T-helper 2 cell treated with Interferon-gamma antibody and Interleukin-4, amounts not matched to agents 5 μg/mL and 100 μg/mL, for 36 hours (primary cell): ENCODE measurements around the gene OR6B1.

ENCODE experiments used
- DNase-seq: peaks from one replicate; pipeline ENCODE4 v3.0.0; 2021; ENCODE audit warnings: low spot score
- H3K27ac Mint-ChIP-seq: one replicate; pipeline ENCODE4 v1.8.0; 2021; ENCODE audit warnings: mild to moderate bottlenecking, mixed read lengths
- H3K27me3 Mint-ChIP-seq: one replicate; pipeline ENCODE4 v1.8.0; 2021; ENCODE audit warnings: low read depth, mixed read lengths
- H3K36me3 Mint-ChIP-seq: one replicate; pipeline ENCODE4 v1.8.0; 2021; ENCODE audit warnings: low read depth, mixed read lengths
- H3K4me1 Mint-ChIP-seq: one replicate; pipeline ENCODE4 v1.8.0; 2021; ENCODE audit warnings: low read depth, mixed read lengths
- H3K4me3 Mint-ChIP-seq: one replicate; pipeline ENCODE4 v1.8.0; 2022; ENCODE audit warnings: mild to moderate bottlenecking, moderate library complexity, mixed read lengths
- H3K9me3 Mint-ChIP-seq: one replicate; pipeline ENCODE4 v1.8.0; 2021; ENCODE audit warnings: mixed read lengths

The OR6B1 gene

GRCh38 chr7:144018065-144018464, 17.9 kb downstream of the OR6B1 start:
- Mint-ChIP-seq H3K27me3 (peaks cover 4% of the 10 kb centered on the region), H3K4me1 (no peaks in the 10 kb centered on the region), H3K9me3 (no peaks in the 10 kb centered on the region), H3K27ac (no peak overlapping the region), H3K4me3 (no peak overlapping the region), H3K36me3 (no peaks in the 10 kb centered on the region)
- DNase-seq: no peak

GRCh38 chr7:144019457-144019856, 19.3 kb downstream of the OR6B1 start:
- no peaks in the 10 kb centered on the region for H3K36me3 Mint-ChIP-seq
- no peak overlapping the region for H3K27ac Mint-ChIP-seq
- no peaks in the 10 kb centered on the region for H3K27me3 Mint-ChIP-seq
- DNase-seq: no peak
- no peaks in the 10 kb centered on the region for H3K9me3 Mint-ChIP-seq
- no peaks in the 10 kb centered on the region for H3K4me1 Mint-ChIP-seq
- H3K4me3 Mint-ChIP-seq: no peak overlapping the region

GRCh38 chr7:144020340-144020739, 20.2 kb downstream of the OR6B1 start:
- Mint-ChIP-seq H3K27me3 (no peaks in the 10 kb centered on the region), H3K9me3 (no peaks in the 10 kb centered on the region), H3K27ac (no peak overlapping the region), H3K4me3 (no peak overlapping the region), H3K4me1 (no peaks in the 10 kb centered on the region), H3K36me3 (no peaks in the 10 kb centered on the region)
- DNase-seq: no peak

- Mint-ChIP-seq H3K27me3 (no peaks in the 10 kb centered on the region), H3K36me3 (no peaks in the 10 kb centered on the region), H3K9me3 (no peaks in the 10 kb centered on the region), H3K4me3 (no peak overlapping the region), H3K27ac (no peak overlapping the region), H3K4me1 (no peaks in the 10 kb centered on the region)
- no peak for DNase-seq
These were observed 22.0 kb downstream of the OR6B1 start for GRCh38 chr7:144022169-144022568.

- DNase-seq: no peak
- H3K9me3 Mint-ChIP-seq: no peaks in the 10 kb centered on the region
- H3K4me3 Mint-ChIP-seq: no peak overlapping the region
- no peaks in the 10 kb centered on the region for H3K36me3 Mint-ChIP-seq
- H3K4me1 Mint-ChIP-seq: no peaks in the 10 kb centered on the region
- H3K27me3 Mint-ChIP-seq: no peaks in the 10 kb centered on the region
- no peak overlapping the region for H3K27ac Mint-ChIP-seq
These were observed 23.2 kb downstream of the OR6B1 start for GRCh38 chr7:144023171-144023827.

- DNase-seq: no peak
- H3K4me1 Mint-ChIP-seq: no peaks in the 10 kb centered on the region
- no peaks in the 10 kb centered on the region for H3K9me3 Mint-ChIP-seq
- no peak overlapping the region for H3K4me3 Mint-ChIP-seq
- no peaks in the 10 kb centered on the region for H3K27me3 Mint-ChIP-seq
- no peaks in the 10 kb centered on the region for H3K36me3 Mint-ChIP-seq
- H3K27ac Mint-ChIP-seq: no peak overlapping the region
These were observed 24.1 kb downstream of the OR6B1 start for GRCh38 chr7:144024213-144024612.

GRCh38 chr7:144026203-144026883, 26.2 kb downstream of the OR6B1 start:
- no peaks in the 10 kb centered on the region for H3K9me3 Mint-ChIP-seq
- H3K4me3 Mint-ChIP-seq: no peak overlapping the region
- H3K27me3 Mint-ChIP-seq: peaks cover 2% of the 10 kb centered on the region
- no peaks in the 10 kb centered on the region for H3K4me1 Mint-ChIP-seq
- no peak overlapping the region for H3K27ac Mint-ChIP-seq
- H3K36me3 Mint-ChIP-seq: no peaks in the 10 kb centered on the region
- no peak for DNase-seq

- H3K9me3 Mint-ChIP-seq: no peaks in the 10 kb centered on the region
- H3K4me1 Mint-ChIP-seq: no peaks in the 10 kb centered on the region
- H3K4me3 Mint-ChIP-seq: no peak overlapping the region
- no peak overlapping the region for H3K27ac Mint-ChIP-seq
- no peak for DNase-seq
- H3K36me3 Mint-ChIP-seq: no peaks in the 10 kb centered on the region
- H3K27me3 Mint-ChIP-seq: peaks cover 2% of the 10 kb centered on the region
These were observed 26.9 kb downstream of the OR6B1 start for GRCh38 chr7:144027070-144027469.

GRCh38 chr7:144027974-144028373, 27.9 kb downstream of the OR6B1 start:
- H3K27ac Mint-ChIP-seq: no peak overlapping the region
- H3K27me3 Mint-ChIP-seq: peaks cover 6% of the 10 kb centered on the region
- no peaks in the 10 kb centered on the region for H3K9me3 Mint-ChIP-seq
- no peaks in the 10 kb centered on the region for H3K4me1 Mint-ChIP-seq
- no peak overlapping the region for H3K4me3 Mint-ChIP-seq
- no peaks in the 10 kb centered on the region for H3K36me3 Mint-ChIP-seq
- no peak for DNase-seq

- Mint-ChIP-seq H3K4me1 (no peaks in the 10 kb centered on the region), H3K36me3 (no peaks in the 10 kb centered on the region), H3K27ac (no peak overlapping the region), H3K4me3 (no peak overlapping the region), H3K9me3 (no peaks in the 10 kb centered on the region), H3K27me3 (peaks cover 7% of the 10 kb centered on the region)
- no peak for DNase-seq
These were observed 28.4 kb downstream of the OR6B1 start for GRCh38 chr7:144028547-144028946.

- H3K4me3 Mint-ChIP-seq: no peak overlapping the region
- H3K4me1 Mint-ChIP-seq: no peaks in the 10 kb centered on the region
- peaks cover 11% of the 10 kb centered on the region for H3K27me3 Mint-ChIP-seq
- no peaks in the 10 kb centered on the region for H3K9me3 Mint-ChIP-seq
- no peak overlapping the region for H3K27ac Mint-ChIP-seq
- H3K36me3 Mint-ChIP-seq: no peaks in the 10 kb centered on the region
- no peak for DNase-seq
These were observed 32.4 kb downstream of the OR6B1 start for GRCh38 chr7:144032516-144032915.

GRCh38 chr7:144032985-144033709, 33.0 kb downstream of the OR6B1 start:
- Mint-ChIP-seq H3K36me3 (no peaks in the 10 kb centered on the region), H3K27me3 (peaks cover 11% of the 10 kb centered on the region), H3K4me1 (no peaks in the 10 kb centered on the region), H3K4me3 (no peak overlapping the region), H3K27ac (no peak overlapping the region), H3K9me3 (no peaks in the 10 kb centered on the region)
- no peak for DNase-seq

GRCh38 chr7:144035385-144035784, 35.3 kb downstream of the OR6B1 start:
- no peaks in the 10 kb centered on the region for H3K9me3 Mint-ChIP-seq
- H3K36me3 Mint-ChIP-seq: no peaks in the 10 kb centered on the region
- no peaks in the 10 kb centered on the region for H3K4me1 Mint-ChIP-seq
- H3K4me3 Mint-ChIP-seq: no peak overlapping the region
- H3K27me3 Mint-ChIP-seq: peaks cover 11% of the 10 kb centered on the region
- H3K27ac Mint-ChIP-seq: no peak overlapping the region
- DNase-seq: no peak

GRCh38 chr7:144036302-144036885, 36.3 kb downstream of the OR6B1 start:
- no peaks in the 10 kb centered on the region for H3K4me1 Mint-ChIP-seq
- peaks cover 9% of the 10 kb centered on the region for H3K27me3 Mint-ChIP-seq
- no peak for DNase-seq
- H3K4me3 Mint-ChIP-seq: no peak overlapping the region
- no peaks in the 10 kb centered on the region for H3K36me3 Mint-ChIP-seq
- no peaks in the 10 kb centered on the region for H3K9me3 Mint-ChIP-seq
- H3K27ac Mint-ChIP-seq: no peak overlapping the region
